NCI-H748 (cell line): Measurements from ENCODE around the gene ZMIZ1.

Experiments used
- DNase-seq: peaks from one replicate; lab custom pipeline; 2025; ENCODE audit not compliant: unreplicated experiment; lab: John Stamatoyannopoulos, UW

ZMIZ1 gene

DNA sequence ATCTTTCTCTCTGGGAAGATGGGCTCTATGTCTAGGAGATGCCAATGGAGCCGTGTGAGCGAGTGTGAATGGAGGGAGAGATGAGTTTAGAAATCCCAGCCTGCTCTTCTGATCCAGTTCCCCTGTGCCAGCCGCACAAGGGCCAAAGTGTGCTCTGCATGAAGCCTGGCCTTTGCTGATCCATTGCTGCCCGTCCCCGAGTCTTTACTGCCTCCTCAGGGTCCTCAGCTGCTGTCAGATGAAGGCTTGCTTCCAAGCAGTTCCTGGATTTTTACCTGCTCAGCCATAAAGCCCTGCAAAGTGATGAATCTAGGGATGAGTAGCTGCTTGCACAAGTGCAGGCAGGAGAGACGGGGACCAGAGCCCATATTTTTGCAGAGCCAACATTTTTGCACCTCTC lies 115.9 kb downstream of the ZMIZ1 start:
- no peak for DNase-seq

DNA sequence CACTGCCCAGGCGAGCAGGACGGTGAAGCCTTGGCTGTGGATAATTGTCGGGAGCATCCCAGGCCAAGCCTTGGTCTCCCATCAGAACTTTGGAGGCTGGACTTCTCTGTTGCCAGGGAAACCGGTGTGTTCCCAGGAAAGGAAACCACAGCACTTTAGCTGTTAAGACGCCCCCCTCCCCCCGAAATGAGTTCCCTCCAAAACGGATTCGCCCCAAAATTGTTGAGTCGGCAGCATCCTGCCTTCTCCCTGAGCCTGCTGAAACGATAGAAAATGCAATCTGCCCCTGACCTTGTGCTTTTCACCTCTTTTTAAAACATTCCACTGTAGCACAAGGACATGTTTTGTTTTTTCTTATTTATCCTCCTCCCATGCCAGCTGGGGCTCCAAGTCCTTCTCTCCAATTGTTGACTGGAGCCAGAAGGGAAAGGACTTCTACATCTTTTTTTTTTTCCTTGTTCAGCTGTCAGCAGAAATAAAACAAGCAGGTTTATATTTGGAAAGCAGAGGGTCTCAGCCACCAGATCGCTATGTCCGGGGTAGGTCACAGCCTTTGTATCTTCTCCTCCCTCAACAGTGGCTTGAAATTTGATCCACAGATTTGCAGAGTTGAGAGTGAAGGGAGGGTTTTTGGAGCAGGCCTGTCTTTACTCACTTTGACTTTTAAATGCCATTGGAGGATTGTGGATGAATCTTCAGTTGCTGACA lies 116.5 kb downstream of the ZMIZ1 start:
- no peak for DNase-seq

DNA sequence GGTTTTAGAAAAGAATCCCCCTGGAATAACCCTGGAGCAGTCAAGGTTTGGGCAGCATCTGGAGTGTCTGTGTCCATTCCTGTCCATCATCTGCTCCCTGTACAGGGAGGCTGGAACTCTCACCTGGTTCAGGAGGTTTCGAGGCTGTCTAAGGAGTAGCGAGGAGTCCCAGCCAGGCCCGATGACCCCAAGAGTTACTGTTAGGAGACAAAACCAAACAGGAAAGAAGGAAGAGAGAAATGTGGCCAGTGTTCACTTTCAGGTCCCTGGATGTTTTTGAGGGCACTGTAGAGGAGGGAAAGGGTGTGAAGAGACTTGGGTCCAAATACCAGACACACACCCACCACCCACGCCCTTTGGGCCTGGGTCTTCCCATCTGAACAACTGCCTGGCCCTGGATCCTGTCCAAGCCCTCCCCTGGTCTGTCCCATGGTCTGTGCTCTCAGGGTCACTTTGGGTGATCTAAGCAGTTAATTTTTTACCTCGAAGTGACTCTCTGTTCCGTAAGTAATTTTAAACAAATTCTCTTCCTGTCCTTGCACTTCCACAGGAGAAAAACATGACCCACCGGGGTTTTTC lies 117.1 kb downstream of the ZMIZ1 start:
- no peak for DNase-seq

DNA sequence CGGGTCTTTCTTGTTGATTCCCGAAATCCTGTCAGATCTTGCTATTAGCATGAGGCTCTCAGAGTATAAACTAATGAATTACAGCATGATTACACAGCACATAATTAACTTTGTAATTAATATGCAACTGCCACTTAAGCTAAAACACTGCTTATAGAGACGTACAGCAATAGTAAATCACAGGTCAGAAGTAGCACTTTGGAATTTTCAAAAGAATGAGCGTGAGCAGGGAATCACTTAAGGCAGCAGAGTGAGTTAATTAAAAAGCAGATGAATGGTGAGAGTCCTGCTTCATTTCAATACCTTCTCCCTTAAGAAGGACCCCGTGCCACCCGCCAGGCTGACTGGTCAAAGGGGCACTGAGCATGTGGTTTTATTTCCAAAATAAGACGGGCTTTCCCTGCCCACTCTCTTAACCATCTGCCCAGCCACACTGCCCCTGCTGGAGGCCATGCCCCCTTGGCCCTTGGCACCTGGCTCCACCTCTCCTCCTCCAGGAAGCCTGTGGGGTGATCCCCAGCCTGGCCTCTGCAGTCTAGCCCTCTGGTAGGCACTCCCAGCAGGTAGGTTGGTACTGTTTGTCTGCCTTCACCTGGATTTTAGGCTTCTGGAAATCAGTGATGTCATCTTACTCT lies 117.8 kb downstream of the ZMIZ1 start:
- DNase-seq: no peak

DNA sequence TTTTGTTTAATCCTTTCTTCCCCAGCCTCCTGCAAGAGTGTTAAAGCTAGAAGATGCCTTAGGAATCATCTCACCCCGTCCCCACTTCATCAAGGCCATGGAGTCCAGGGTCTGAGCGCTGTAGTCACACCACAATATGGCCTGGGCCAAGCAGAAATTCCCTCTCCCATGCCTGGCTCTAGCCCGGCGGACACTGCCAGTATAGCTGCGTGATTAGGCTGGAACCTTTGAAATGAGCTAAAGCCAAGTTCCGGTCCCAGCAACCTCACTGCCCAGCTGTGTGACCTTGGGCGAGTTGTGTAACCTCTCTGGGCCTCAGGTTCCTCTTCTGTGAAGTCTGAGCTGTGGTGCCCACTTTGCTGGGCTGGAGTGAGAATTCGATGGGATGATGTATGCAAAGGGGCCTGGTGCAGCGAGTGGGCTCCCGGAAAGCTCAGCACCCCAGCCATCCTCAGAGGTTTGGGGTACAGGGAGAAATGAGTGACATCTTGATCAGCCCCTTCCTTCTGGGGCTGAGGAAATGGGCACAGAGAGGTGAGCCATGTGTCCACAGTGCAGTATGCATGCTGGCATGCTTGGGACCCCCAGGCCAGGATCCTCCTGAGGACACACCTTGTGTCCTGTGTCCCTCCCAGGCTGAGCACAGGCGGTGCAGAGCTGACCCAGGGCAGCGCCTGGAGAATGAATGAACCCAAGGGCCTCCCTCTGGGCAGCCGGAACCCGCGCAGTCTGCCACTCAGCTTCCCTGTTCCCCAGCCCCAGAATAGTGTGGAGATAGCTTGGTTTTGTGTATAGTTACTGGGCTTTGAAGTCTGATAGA lies 118.6 kb downstream of the ZMIZ1 start:
- DNase-seq: no peak

DNA sequence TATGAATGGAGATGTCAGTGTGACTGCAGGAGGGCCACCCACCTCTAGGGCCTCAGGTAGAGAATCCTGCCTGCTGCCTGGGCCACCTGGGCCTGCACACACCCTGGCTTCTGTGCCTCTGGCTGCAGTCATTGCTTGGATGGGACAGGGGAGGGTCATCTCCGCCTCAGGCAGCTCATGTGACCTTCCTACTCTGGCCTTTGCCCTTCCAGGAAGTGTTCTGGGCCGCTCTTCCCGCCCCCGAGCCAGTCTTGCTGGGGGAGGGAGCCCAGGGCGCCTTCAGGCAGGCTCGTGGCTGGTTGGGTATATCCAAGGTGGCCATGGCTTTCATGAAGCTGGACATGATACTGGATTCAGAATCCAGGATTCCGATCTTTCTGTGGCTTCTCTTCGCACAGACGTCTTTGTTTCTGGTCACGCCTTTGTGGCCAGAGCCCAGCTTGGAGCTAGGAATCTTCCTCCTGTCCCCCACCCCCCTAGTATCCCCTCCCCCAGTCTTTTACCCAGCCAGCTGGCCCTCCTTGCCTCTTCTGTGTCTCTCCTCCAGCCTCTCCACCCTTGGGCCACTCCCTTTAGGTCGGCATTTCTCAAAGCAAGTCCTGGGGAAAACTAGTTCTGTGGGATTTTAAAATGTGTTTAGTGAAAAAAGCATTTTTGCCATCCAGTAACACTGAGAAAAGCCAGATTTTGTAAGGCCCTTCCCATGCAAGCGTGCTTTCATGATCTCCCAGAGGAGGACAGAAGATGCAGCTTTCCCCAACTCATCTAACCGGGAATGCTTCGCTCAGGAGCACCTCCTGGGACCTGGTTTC lies 119.6 kb downstream of the ZMIZ1 start:
- DNase-seq: no peak

DNA sequence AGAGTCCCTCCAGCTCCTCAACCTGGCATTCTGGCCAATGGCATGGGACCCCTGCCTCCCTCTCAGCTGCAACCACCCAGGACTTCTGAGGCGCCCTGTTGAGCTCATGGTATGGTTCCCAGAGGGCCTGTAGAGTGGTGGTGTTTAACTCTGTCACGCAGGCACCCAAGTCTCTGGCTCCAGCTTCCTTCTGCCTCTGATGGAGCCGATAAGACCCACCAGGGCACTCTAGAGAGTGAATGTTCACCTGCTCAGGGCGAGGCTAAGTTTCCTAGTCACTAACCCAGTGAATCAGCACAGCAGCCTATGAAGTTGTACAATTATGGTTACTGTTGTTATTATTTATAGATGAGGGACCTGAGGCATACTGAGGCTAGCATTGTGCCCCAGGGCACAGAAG lies 120.4 kb downstream of the ZMIZ1 start:
- no peak for DNase-seq

DNA sequence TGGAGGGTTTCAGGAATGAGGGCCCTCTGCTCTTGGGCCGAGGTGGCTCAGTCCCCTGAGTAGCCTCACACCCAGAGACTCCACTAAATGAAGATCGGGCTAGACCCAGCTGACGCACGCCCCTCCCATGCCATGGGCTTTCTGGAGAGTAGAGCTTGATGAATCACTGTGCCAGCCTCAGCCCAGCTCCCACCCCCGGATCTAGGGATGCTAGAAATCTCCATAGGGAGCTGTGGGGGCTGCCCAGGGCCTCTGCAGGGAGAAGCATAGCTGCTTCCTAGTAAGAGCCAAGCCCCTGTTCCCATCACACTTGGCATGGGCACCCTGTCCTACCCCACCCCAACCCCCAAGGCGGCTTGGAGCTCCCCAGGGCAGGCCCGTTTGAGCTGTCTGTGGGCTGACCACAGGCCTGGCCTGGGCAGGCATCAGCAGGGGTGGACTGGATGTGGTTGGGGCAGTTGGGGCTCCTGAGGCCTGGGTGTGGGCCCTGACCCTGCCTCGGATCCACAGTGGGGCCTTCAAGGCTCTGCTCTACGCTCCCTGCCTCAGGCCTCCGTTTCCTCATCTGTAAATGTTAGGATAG lies 121.2 kb downstream of the ZMIZ1 start:
- DNase-seq: no peak

DNA sequence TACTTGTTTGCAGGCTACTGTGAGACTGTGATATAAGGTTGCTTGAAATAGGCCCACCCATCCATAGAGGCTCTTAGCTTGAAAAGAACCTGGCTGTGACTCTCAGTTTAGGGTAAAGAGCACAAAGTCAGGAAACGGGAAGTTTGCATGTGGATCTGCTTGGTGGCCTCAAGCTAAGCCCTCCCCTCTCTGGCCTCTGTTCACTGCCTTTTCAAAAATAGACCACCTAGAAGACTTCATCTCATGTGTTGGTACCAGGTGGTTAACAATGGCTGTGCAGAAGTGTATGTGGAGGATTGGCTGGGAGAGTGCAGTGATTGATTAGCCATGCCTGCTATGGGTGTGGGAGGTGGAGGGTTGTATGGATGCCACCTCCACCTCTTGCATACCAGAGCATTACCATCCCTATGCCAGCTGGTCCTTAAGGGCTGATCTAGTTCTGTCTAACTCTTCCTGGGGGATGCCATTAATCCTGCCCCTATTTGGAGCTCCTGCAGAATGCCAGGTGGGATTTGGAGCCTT lies 122.0 kb downstream of the ZMIZ1 start:
- no peak for DNase-seq

DNA sequence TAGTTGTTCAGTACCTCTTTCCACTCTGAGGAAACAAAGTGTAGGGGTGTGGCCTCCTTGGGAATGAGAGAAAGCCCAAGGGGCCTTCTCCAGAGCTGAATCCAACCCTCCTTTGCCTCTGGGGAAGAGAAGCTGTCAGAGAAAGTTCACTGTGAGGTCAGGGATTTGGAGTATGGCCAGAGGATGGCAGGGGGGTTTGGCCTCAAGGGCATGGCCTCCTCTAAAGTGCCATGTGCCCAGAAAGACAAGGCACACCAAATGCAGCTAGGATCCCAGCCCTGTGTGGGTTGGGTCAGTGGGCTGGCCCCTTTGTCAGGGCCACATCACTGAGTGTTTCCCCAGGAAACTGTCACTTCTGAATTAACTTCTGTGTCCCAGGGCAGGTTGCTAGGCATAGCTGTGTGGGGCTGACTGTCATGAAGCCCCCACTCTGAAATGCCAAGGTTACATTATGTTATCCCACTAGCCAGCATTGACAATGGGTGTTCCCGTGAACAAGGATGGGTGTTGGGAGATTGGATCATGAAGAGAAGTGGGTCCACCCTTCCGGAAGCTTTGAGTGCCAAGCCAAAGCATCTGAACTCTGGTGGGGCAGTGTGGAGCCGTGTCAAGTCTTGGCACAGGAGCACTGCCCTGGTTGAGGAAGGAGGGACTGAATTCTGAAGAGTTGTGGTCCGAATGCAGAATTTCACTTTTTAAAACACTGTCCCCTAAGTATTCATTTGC lies 123.3 kb downstream of the ZMIZ1 start:
- no peak for DNase-seq

DNA sequence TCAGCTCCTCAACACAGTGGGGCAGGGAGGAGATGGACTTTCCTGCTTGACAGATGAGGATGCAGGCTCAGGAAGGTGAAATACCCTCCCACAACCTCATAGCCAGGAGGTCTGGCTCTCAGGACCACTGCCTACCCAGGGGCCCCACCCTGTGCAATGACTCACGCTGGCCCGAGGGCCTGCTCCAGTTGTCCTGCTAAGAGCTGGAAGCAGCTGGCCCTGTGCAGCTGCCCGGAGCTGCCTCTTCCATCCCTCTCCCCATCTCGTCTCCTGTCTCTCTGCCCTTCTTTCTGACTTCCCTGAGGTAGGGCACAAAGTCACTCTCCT lies 123.9 kb downstream of the ZMIZ1 start:
- no peak for DNase-seq

DNA sequence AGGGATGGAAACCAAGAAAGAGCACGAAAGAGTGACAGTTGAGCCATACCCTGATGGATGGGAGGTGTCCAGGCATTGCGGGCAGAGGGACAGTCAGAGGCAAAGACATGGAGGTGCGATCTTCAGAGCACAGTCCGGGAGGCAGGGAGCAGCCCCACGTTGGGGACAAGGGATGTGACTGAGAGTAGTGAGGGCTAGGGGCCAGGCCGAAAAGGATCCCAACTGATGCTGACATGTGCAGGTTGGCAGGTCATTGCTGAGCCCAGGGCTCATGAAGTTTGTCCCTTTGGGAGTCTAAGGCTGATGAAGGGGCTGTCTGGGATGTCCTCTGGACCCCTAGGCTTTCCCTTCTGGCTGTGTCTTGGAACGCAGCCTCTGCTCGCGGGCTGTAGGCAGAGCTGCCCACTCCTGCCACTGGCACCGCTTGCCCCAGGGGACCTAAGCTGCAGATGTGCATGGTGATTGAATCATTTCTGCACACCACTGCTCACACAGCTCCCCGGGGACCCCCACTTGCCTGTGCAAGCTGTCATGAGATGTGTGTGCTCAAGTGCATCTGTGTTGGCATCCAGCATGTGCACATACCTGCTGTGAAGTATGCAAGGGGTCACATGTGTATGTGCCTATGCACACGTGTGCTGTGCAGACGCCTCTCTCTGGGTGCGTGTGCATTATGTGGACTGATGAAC lies 125.1 kb downstream of the ZMIZ1 start:
- no peak for DNase-seq

DNA sequence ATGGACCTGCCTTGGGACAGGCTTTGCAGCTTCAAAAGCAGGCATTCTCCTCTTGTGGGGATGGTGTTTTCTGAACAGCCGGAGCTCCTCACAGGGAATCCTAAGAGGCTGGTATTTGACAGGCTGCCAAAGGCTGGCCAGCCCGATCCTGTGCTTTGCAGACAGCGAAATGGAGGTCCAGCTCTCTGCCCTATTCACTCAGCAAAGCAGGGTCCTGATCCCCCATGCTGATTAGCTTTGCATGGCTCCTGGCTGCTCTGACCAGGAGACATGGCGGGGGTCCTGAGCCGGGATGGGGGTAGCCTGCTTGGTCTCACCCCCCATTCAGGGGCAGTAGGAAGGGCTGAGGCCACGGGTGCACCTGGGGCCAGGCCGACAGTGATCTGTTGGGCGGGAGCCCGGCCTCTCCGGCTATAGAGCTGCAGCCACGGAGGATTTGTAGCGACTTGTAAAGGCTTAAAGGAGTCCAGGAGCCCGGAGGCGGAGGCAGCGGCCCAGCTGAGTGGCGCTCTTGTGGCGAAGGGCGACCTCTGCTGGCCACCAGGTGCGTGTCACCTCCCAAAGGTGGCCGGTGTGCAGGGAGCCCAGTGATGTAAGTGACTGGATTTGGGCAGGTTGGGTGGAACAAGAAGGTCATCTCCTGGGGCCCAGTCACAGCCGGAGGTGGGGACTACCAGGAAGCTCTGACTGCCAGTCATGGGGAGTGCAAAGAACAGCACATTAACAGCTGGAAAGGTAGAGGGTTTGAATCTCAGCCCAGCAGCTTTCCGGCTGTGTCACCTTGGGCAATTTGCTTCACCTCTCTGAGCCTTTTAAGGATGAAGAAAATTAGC lies 126.5 kb downstream of the ZMIZ1 start:
- DNase-seq: peak; percentile 77

DNA sequence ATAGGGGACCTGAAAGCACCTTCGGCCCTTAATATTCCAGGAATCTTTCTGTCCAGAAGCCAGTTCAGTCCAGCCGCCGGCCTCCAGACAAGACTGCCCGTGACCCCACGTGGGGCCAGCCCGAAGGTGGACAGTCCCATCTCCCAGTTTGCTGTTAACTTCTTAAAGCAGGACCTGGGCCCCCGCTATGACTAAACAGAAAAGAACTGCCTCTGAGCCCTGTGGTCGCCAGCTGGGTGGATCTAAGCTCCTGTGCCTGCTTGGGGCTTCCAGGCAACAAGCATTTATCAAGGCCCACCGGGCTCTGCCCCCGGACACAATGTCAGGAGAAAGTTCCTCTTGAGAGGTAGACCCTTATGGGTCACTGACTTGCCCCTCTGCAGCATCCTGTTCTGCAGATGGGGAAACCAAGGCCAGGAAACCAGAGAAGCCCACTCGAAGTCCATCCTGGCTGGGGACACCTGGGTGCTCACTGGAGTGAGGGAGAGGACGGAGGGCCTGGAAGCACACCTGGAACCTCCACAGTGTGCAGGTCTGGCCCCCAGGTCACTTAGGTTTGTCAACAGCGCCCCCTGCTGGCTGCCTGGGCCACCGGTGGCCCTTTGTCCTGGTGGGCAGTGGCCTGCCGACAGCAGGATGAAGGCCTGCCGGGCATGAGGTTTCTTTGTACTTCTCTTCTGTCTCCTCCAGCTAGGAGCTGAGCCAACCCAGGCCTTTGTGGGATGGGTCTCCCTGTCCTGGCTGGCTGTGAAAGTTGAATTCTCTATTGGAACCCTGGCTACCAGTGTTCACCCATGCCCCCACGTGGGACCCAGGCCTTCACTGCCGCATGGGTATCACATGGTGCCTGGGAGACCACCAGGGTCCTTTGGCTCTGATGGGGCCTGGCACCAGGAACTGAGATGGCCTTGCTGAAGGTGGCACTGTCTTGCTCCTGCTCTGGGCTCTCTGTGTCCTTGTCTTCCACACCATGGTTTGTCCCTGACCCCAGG lies 128.0 kb downstream of the ZMIZ1 start:
- DNase-seq: peak; percentile 68

DNA sequence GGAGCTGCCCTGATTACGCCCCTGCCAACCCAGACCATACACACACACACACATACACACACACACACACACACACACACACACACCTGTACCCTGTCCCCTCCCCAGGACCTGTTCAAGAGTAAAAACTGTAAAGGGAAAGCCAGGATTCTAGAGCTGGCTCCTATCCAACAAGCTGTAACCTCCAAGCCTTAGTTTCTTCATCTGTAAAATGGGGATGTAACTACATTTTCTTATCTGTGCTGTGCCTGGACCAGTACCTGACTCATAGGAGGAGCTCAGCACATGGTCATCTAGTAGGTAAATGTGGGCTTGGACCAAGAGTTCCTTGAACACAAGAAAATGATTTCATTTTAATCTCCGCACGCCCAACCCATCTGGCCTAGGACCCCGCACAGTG lies 128.8 kb downstream of the ZMIZ1 start:
- DNase-seq: no peak

DNA sequence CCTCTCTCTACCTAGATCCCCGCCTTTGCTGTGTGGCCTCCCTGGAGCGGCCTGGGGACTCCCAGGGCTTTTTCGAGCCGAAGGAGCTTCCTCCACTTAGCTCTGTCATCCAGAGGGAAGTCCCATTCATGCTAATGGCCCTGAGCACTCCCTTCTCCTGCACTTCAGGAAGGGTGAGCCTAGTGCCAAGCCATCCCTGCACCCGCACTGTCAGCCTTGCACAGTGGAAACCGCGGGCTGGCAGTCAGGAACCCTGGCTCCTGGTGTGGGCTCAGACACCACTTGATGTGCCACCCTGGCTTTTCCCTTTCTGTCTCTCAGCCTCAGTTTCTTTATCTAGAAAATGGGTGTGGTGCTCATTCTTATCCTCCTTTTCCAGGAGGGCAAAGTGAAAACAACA lies 131.6 kb downstream of the ZMIZ1 start:
- DNase-seq: no peak

DNA sequence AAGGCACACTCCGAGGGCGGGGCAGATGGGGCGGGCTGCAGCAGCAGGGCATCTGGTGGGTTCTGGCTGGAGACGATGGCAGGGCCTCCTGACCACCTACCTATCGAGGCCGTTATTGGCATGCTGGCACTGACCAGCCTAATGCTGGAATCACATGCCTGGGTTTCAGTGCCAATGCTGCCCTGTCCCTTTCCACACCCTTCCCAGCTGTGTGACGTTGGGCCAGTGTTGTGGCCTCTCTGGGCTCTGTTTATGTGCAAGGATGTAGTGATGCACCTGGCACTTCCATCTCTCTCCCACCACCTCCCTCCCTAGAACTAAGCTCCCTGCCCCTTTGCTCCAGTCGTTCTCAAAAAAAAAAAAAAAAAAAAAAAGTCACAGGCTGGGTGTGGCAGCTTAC lies 132.9 kb downstream of the ZMIZ1 start:
- DNase-seq: no peak
